Psoas muscle (tissue), 8 donors: ENCODE results near the gene TXNDC11. TPM values are rescaled to one million over a fixed set of nuclear protein-coding genes. Genes with fewer than 3 reads are reported as not detected.

ENCODE experiments used
- ATAC-seq, 4 donors: fragments of 200-7000 bp; cut with Tn5 transposase; one replicate each; pipeline ENCODE4 v1.9.1; 2020; ENCODE audit warnings: moderate library complexity in 3 of 4, mild to moderate bottlenecking in 2 of 4
- DNase-seq, 2 donors: peaks; one replicate each; pipeline ENCODE4 v3.0.0-alpha.2; 2020
- H3K27ac ChIP-seq: fragments of 200-600 bp; one replicate; pipeline ENCODE4 v1.8.0; 2022
- H3K27me3 ChIP-seq, 3 donors: fragments of 200-600 bp in 1 of 3; one replicate each; pipeline versions ENCODE4 v1.6.1 to v1.8.0; 2013 to 2022; ENCODE audit warnings: low read length in 2 of 3, mild to moderate bottlenecking in 2 of 3, moderate library complexity in 1 of 3; ENCODE audit not compliant: insufficient read depth in 3 of 3
- H3K36me3 ChIP-seq, 2 donors: fragments of 200-600 bp in 1 of 2; one replicate each; pipeline versions ENCODE4 v1.6.1 to v1.8.0; 2013 to 2022; ENCODE audit warnings: low read depth in 1 of 2, mild to moderate bottlenecking in 1 of 2, moderate library complexity in 1 of 2; ENCODE audit not compliant: insufficient read depth in 1 of 2
- H3K4me1 ChIP-seq: fragments of 200-600 bp; one replicate; pipeline ENCODE4 v1.8.0; 2022
- H3K4me3 ChIP-seq: fragments of 200-600 bp; one replicate; pipeline ENCODE4 v1.8.0; 2022; ENCODE audit warnings: mild to moderate bottlenecking
- H3K9me3 ChIP-seq: fragments of 200-600 bp; one replicate; pipeline ENCODE4 v1.8.0; 2022
- CTCF ChIP-seq: fragments of 200-600 bp; IDR thresholded peaks from one replicate; pipeline ENCODE4 v1.8.0; 2022; ENCODE audit warnings: antibody characterized with exemption
- WGBS, 3 donors: extraction: QIAGEN DNeasy Blood & Tissue Kit; methylation state at CpG; one replicate each; pipeline versions ENCODE4 v1.1.6 to v1.1.7; 2013; 5-methylcytosine and 5-hydroxymethylcytosine counted together
- intact Hi-C, 2 donors: fragments of 100-400 bp; cut with DNase I; formaldehyde crosslinking; loops; one replicate each; pipeline versions ENCODE4 v1.11.0 to v1.14.2; 2022
- polyA plus RNA-seq, 3 donors: library from polyadenylated mRNA; stranded (reverse); fragments of 200-250 nt; gene quantifications; one replicate each; pipeline ENCODE4 v1.2.3, GENCODE V29; 2013
- total RNA-seq, 4 donors: library from RNA; stranded (reverse); fragmentation: NEBNext Ultra II Directional in 2 of 4; extraction: Animal tissue kit (Norgen Biotek cat#: 25700) in 2 of 4; gene quantifications; one replicate each; pipeline versions ENCODE4 v1.2.1 to v1.2.4, GENCODE V29; 2021 to 2023
- donor health status: healthy with polysubstance abuse.
- donor health status: DM: no; HTN: no; CAD: no; lungs with moderate emphysema.
- donor health status: Bipolar disorder and iron deficiency.
- donor health status: healthy.
- donor health status: DM: yes; HTN: yes; CAD: no.
- donor health status: DM: no; HTN: no; CAD: no.
- donor health status: DM: no; HTN: no; CAD: no.
- donor health status: DM: yes; HTN: yes; CAD: no.

Gene TXNDC11
- total and polyA plus RNA-seq, 7 donors, result 21.3 to 49.1 (median 37.2) TPM

DNA sequence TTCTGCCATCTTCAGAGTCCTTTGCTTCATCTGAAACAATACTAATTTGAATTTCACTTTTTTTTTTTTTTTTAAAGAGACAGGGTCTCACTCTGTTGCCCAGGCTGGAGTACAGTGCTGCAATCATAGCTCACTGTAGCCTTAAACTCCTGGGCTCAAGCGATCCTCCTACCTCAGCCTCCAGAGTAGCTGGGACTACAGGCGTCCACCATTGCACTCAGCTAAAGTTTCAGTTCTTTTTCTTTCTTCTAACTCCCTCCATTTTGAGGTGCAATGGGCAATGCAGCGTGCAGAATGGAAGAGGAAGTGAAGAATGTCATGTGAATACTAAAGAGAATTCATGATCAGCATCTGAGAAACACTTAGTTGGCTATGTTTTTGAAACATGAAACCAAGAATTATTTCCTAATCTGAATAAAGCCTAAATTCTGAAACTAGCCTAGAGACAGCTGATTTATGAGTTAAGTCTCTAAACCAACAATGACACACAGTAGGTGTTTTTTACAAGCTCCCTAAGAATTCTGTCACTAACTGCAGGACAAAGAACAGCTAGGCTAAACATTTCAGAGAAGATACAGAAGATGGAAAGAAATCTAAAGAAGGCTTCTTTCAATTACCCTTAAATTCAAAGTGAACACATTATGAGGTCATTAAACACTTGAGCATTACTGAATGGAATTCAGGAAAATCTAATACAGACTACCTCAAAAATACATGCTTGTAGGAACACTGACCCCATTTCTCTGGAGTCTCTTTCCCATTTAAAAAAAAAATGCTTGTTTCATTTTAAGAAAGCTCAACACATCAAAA, 53.4 kb downstream of the TXNDC11 start:
- ATAC-seq (peak in 1 of 4 donors; percentile 23), DNase-seq (no peak)
- H3K4me1 ChIP-seq, result peaks cover 47% of the 10 kb centered on the region
- no peak overlapping the region for H3K4me3 ChIP-seq
- H3K27me3 ChIP-seq, result no peaks in the 10 kb centered on the region
- TF ChIP-seq CTCF, result no peak
- intact Hi-C loops, result no loop called here
- peak overlapping the region; percentile 44 for H3K27ac ChIP-seq
- peaks cover 11 to 62% of the 10 kb centered on the region in 2 donors for H3K36me3 ChIP-seq
- WGBS, 3 donors, result 85 to 88% (median 86%) methylated on average over 3 of the region's 3 CpGs
- no peaks in the 10 kb centered on the region for H3K9me3 ChIP-seq

DNA sequence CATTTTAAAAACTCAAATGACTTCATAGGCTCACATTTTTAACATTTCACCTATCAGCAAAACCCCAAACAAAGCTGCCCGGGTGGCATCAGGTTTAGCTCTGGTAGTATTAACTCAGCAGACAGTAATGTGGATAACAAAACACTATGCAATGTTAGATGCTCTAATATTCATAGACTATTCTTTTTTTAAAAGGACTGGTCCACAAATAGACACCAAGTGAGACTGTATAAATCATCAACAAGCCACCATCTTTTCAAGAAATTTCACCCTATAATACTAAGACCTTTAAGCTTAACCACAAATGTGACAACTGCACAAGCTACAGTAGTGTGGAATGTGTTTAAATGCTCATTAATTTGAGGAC, 54.2 kb downstream of the TXNDC11 start:
- no peak for TF ChIP-seq CTCF
- ATAC-seq (peak; percentile 69 to 75 (median 72)), DNase-seq (no peak)
- 29 to 63% (median 37%) methylated on average over 1 of the region's 1 CpG for WGBS, 3 donors
- H3K27me3 ChIP-seq, result no peaks in the 10 kb centered on the region
- peaks cover 14 to 67% of the 10 kb centered on the region in 2 donors for H3K36me3 ChIP-seq
- no peaks in the 10 kb centered on the region for H3K9me3 ChIP-seq
- H3K27ac ChIP-seq, result peak overlapping the region; percentile 44
- intact Hi-C loops, result no loop called here
- no peak overlapping the region for H3K4me3 ChIP-seq
- peaks cover 52% of the 10 kb centered on the region for H3K4me1 ChIP-seq

GRCh38 chr16:11687601-11688519, 54.8 kb downstream of the TXNDC11 start:
- Histone ChIP-seq H3K27me3 (no peaks in the 10 kb centered on the region), H3K4me1 (peaks cover 59% of the 10 kb centered on the region), H3K4me3 (no peak overlapping the region), H3K36me3 (peaks cover 14 to 69% of the 10 kb centered on the region in 2 donors), H3K27ac (peak overlapping the region; percentile 44), H3K9me3 (no peaks in the 10 kb centered on the region)
- WGBS, 3 donors, result 65 to 73% (median 68%) methylated on average over 13 of the region's 13 CpGs
- ATAC-seq, result peak; percentile 42 to 59 (median 50)
- no peak for TF ChIP-seq CTCF
- DNase-seq, result no peak
- intact Hi-C loops, result no loop called here

- no peak overlapping the region for H3K4me3 ChIP-seq
- H3K27ac ChIP-seq, result peak overlapping the region; percentile 44
- H3K4me1 ChIP-seq, result peaks cover 69% of the 10 kb centered on the region
- no peak for DNase-seq
- TF ChIP-seq CTCF, result no peak
- H3K9me3 ChIP-seq, result no peaks in the 10 kb centered on the region
- H3K27me3 ChIP-seq, result no peaks in the 10 kb centered on the region
- intact Hi-C loops, result no loop called here
- 34 to 55% (median 49%) methylated on average over 6 of the region's 6 CpGs for WGBS, 3 donors
- H3K36me3 ChIP-seq, result peaks cover 14 to 68% of the 10 kb centered on the region in 2 donors
- no peak for ATAC-seq
Observed at GRCh38 chr16:11686713-11687380, 55.8 kb downstream of the TXNDC11 start.
